GM18499 (cell line): ENCODE results near the gene MNT.

ENCODE experiments used
- ATAC-seq: cut with Tn5 transposase; IDR thresholded peaks from one replicate; pipeline ENCODE4 v1.9.1; 2021; ENCODE audit warnings: moderate number of reproducible peaks; ENCODE audit not compliant: insufficient read depth, unreplicated experiment

The MNT gene

DNA sequence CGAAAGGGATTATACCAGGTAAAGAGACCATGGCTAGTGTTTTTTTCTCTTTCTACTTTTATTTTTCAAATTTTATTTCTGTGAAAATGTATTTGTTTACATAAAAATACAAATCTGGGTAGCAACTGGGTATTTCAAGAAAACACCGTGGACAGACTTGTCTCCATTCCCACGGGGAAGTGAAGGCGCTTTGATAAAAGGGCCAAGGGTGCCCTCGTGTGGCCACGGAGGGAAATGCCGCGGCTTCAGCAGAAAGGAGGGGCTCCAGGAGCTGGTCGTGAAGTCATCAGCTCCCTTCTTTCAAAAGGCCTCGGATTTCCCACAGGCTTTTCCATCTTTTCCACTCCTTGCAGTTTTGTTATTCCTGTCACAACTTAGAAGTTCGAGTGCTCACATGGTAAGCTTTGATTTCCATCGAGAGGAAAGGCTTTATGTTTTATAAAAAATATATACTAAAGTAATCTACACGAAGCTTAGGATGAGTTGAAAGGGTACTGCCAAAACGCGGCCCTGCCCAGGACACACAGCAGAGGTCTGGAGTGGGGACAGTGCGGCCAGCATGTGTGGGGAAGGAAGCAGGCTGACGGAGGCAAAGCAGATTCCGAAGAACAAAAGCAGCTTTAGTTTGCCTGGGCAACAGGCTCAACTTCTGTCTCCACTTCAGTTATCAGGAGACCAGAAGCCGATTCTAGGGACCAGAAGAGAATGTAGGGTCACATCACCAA lies 15.3 kb upstream of the MNT start:
- no peak for ATAC-seq

DNA sequence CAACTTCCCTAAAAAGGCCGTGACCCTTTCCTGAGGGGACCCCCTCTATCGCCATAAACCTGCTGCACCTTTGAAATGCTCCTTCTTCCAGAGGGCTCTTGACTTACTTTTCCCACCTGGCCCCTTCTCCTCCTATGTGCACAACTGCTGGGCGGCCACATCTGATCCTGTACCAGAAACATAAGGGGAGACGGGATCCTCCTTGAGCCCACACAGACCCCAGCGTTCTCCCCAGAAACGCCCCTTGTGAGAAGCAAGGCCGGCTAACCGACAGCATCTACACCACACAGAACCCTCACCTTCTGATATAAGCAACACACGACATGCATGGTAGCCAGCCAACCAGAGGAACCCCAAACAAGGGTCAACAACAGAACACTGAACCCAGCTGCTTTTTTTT lies 14.2 kb upstream of the MNT start:
- no peak for ATAC-seq

DNA sequence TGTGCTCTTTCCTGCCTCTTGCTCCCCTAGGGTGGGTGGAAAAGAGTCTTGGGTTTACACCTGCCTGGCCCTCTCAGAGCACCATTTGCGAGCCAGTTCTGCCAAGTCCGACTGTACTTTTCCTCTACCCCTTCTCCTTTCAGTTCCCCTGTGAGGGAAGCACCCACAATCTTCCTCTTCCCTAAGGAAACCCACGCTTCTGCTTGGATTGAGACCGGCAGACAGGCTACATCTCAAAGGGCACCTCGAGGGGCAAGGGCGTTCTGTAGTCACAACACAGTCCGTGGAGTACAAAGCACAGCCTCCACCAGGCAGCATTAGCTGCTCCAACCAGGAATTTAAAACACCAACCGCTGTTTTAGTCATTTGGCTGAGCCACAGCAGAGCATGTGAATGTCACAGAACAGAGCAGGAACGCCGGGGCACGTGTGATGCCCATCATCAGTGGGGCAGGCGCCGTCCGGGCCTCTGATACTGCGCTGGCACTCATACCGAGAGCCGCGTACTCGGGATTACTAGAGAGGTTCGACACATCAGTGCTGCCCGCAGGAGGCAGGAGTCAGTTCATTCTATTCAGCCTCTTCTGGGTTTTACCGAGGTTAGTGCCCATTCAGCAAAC lies 13.7 kb upstream of the MNT start:
- ATAC-seq, result no peak

DNA sequence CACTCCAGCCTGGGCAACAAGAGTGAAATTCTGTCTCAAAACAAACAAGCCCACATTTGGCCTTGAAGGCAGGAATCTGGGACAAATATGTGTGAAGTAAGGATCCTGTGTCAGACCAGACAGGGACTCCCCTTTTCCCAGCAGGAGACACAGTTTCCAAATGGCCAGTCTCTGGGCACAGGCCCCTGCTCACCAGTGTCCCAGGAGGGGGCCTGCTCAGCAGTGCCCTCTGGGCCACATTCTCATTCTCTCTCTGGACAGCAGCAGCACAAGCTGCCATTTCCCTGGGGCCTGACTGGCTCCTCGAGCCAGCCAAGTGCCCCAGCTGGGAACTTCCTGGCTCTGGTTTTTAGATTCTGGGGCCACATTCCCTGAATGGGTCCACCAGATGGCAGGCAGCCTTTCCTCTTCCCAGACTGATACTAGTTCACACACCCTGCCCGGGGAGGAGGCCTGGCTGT lies 11.7 kb upstream of the MNT start:
- no peak for ATAC-seq

- ATAC-seq, result no peak
Observed at GRCh38 chr17:2410951-2411350, 10.1 kb upstream of the MNT start.

GRCh38 chr17:2406903-2407790 lies 6.3 kb upstream of the MNT start:
- no peak for ATAC-seq

DNA sequence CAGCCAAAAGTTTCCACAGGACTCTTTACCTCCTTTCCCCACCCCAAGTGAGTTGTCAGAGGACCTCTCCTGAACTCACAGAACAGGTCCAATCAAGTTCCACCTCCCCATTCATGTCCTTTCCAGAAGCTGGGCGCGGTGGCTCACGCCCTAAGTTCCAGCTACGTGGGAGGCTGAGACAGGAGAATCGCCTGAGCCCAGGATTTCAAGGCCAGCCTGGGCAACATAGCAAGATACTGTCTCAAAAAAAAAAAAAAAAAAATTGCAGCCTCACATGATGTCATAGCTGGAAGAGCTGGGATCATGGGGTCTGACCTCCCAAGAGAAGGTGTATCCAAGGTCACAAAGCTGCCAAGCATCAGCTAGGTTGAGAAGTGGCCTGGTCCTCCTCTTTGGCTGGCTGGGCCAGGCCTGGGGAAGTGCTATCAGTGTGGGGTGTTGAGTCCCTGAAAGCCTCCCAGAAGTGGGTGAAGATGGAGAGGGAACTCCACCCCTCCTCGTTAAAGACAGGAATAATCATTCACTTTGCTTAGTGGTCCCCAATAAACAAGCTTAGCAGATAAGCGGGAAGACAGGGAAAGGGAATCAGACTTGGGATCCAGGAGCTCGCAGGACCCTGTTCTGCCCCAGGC lies 5.5 kb upstream of the MNT start:
- no peak for ATAC-seq

DNA sequence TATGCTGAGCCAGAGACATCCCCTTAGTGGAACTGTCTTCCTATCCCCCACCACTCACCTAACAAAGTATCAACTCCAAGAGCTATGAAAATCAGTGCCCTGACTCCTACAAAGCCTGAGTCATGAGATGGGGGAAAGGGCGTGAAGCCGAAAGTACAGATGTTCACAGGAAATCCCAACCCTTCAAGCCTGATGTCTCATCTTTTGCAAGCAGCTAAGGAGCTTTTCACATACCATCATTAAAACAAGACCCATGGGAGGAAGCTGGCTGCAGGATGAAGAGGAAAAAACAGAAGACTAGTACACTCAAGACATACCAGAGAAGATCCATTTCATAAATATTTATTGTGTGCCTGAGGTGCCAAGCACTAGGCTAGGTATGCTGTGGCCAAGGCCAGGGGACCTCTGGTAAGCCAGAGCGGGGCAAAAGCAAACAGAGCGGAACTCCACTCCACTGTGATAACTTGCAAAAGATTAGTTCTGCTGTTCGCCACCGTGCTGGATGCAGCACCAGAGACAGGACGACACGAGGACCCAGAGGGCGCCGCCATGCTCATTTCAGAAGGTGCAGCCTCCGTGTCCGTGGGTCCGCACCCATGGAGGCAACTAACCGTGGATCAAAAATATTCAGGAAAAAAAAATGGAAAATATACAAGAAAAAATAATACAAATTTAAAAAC lies 4.5 kb upstream of the MNT start:
- ATAC-seq, result no peak

- no peak for ATAC-seq
Observed at GRCh38 chr17:2403044-2403443, 2.2 kb upstream of the MNT start.

- ATAC-seq, result no peak
Observed at GRCh38 chr17:2402544-2402943, 1.7 kb upstream of the MNT start.

- ATAC-seq, result no peak
Observed at GRCh38 chr17:2401426-2402221, 764 bp upstream of the MNT start.

GRCh38 chr17:2400474-2400866 lies 390 bp downstream of the MNT start:
- ATAC-seq, result no peak

GRCh38 chr17:2399572-2400473 lies 1.0 kb downstream of the MNT start:
- peak; percentile 34 for ATAC-seq

GRCh38 chr17:2398655-2399571 lies 1.9 kb downstream of the MNT start:
- no peak for ATAC-seq

DNA sequence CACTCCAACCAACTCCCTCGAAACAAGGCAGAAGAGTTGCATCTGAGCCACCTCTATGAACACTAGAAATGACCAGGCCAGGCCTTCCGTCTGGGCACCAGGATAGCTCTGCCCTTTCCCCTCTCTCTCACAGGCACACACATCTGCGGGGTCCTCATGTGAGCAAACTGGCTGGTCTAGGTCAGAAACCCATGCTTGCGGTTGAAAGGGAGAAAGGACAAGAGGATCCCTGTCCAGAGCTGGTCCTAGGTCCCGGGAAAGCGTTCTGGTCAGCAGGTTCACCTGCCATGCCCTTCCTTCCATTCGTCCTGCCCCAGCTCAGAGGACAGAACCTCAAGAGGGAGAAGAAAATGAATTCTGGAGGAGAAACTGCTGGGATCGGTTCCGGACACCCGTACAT lies 2.7 kb downstream of the MNT start:
- ATAC-seq, result no peak

GRCh38 chr17:2397247-2398171 lies 3.4 kb downstream of the MNT start:
- no peak for ATAC-seq
